KOPT-K1 (cell line): ENCODE data around the gene GPR153.

Experiments used
- H3K27ac ChIP-seq: fragments of 200-600 bp; sonication (generic); 2 replicates; pipeline ENCODE4 v1.5.1; 2016; ENCODE audit warnings: antibody characterized with exemption, mild to moderate bottlenecking, low read depth, low read length; ENCODE audit not compliant: poor library complexity, severe bottlenecking
- H3K36me3 ChIP-seq: fragments of 200-600 bp; sonication (generic); 2 replicates; pipeline ENCODE4 v1.5.1; 2017; ENCODE audit warnings: antibody characterized with exemption, mild to moderate bottlenecking, low read length, moderate library complexity; ENCODE audit not compliant: insufficient read depth
- H3K9me3 ChIP-seq: fragments of 200-600 bp; sonication (generic); 2 replicates; pipeline ENCODE4 v1.5.1; 2017; ENCODE audit warnings: antibody characterized with exemption, low read length, mild to moderate bottlenecking; ENCODE audit not compliant: insufficient read depth, poor library complexity, severe bottlenecking

GPR153 gene

GRCh38 chr1:6200188-6200809 lies 60.6 kb downstream of the GPR153 start:
- Histone ChIP-seq H3K36me3 (peaks cover 27% of the 10 kb centered on the region), H3K27ac (peak overlapping the region; percentile 93), H3K9me3 (no peaks in the 10 kb centered on the region)

DNA sequence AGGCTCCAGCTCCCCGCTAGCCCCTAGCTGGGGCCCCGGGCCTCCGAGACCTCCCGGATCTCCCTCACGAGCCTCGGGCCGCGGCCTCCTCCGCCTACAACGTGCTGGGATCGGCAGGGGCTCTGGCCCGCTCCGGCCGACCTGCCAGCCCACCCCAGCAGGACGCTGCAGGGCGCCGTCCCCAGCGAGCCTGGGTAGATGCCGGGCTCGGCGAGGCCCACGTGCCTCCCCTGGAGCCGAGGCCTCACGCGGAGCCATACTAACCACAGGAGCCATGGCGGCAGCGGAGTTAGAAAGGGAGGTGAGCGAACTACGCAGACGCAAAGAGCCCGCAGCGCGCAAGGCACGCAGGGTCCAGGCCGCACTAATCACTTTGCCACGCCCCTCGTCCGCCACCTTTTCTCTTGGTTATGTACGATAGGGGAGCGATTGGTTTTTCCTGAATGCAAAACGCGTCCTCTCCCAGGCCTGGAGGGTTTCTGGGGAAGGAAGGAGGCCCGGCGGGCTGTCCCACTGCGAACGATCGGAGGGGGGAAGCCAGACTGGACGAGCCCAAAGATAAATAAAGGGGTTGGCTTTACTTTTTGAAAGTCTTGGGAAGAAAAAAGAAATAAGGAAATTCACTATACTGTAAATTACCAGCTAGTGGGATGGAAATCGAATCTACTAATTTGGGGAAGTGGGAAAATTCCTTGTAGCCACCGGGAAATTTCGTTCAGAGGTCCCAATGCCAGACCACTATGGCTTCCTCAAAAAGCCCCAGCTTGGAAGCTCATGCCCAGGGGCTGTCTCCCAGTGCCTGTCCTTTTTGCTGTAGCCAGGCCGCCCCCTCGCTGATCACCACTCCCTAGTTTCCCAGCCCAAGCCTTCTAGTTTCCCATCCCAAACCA lies 61.4 kb downstream of the GPR153 start, which contains the start of gene RPL22:
Gene RPL22, minus strand, starts transcription at position 298 of the 890 bp plus-strand sequence. Its CDS starts 22 bp downstream, at position 276.
- peaks cover 34% of the 10 kb centered on the region for H3K36me3 ChIP-seq
- H3K9me3 ChIP-seq: no peaks in the 10 kb centered on the region
- H3K27ac ChIP-seq: peak within 1 kb of the TSS; percentile 93

DNA sequence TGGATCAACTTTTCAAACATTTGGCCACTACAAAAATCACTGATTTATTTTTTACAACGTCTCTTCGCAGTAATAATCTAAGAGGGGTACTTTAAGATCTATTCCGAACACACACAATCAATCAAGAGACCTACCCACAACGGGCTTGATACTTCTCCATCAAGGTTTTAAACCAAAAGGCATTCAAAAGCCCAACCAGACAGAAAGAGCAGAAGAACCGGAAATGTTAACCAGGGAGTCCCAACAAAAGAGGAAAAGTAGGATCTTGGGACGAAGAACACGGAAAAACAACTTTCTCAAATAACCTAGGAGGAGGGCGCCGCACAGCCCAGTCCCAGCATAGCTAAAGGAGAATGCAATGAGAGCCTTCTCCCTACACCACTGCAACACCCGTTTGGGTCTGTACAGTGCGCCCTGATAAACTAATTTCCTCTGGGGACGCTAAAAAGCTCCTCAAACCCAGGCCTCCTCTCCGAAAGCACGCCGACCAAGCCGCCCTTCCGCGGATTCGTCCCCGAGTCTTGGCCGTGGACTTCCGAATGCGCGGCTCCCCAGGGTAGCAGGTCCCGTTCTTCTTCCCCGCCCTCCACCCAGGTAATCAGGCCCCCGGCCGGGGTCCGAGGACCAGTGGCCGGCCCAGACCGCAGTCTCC lies 62.1 kb downstream of the GPR153 start:
- Histone ChIP-seq H3K27ac (peak overlapping the region; percentile 93), H3K36me3 (peaks cover 42% of the 10 kb centered on the region), H3K9me3 (no peaks in the 10 kb centered on the region)

GRCh38 chr1:6197746-6198427 lies 63.0 kb downstream of the GPR153 start:
- no peaks in the 10 kb centered on the region for H3K9me3 ChIP-seq
- H3K27ac ChIP-seq: peak overlapping the region; percentile 93

More at GRCh38 chr1:6197746-6198427, 63.0 kb downstream of the GPR153 start:
- peaks cover 51% of the 10 kb centered on the region for H3K36me3 ChIP-seq
